Fibroblast of mammary gland (primary cell): ENCODE measurements around the gene ARHGAP6.

ENCODE experiments used
- DNase-seq: peaks from one replicate; pipeline ENCODE4 v3.0.0-alpha.2; 2010; ENCODE audit warnings: low read depth
- H3K4me3 ChIP-seq: 2 replicates; pipeline ENCODE4 v1.5.1; 2011; ENCODE audit warnings: low read depth, mild to moderate bottlenecking, low read length, moderate library complexity; ENCODE audit not compliant: control insufficient read depth
- TF ChIP-seq, protein P1 (sequence below): conservative IDR thresholded peaks from 2 replicates; pipeline ENCODE4 v1.5.1; 2011; ENCODE audit warnings: low read depth, low read length, inconsistent platforms; ENCODE audit not compliant: control insufficient read depth, insufficient read depth

The ARHGAP6 gene

DNA sequence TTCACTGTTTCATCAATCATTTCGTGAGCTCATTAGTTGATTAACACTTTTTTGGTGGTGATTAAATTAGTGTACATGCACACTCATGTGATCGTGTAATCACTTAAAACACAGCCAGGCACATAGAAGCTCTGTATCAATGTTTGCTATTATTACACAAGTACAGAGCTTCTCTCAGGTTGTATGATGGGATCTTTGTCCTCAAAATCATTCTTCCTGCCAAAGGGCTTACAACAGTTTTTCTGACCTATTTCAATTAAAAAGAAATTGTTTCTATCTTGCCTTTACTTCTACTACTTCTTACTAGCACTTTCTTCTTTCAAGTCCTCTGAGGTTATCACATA lies 227.4 kb downstream of the ARHGAP6 start:
- H3K4me3 ChIP-seq, result no peak overlapping the region
- no peak for DNase-seq
- TF ChIP-seq, protein P1, sequence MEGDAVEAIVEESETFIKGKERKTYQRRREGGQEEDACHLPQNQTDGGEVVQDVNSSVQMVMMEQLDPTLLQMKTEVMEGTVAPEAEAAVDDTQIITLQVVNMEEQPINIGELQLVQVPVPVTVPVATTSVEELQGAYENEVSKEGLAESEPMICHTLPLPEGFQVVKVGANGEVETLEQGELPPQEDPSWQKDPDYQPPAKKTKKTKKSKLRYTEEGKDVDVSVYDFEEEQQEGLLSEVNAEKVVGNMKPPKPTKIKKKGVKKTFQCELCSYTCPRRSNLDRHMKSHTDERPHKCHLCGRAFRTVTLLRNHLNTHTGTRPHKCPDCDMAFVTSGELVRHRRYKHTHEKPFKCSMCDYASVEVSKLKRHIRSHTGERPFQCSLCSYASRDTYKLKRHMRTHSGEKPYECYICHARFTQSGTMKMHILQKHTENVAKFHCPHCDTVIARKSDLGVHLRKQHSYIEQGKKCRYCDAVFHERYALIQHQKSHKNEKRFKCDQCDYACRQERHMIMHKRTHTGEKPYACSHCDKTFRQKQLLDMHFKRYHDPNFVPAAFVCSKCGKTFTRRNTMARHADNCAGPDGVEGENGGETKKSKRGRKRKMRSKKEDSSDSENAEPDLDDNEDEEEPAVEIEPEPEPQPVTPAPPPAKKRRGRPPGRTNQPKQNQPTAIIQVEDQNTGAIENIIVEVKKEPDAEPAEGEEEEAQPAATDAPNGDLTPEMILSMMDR, result no peak

DNA sequence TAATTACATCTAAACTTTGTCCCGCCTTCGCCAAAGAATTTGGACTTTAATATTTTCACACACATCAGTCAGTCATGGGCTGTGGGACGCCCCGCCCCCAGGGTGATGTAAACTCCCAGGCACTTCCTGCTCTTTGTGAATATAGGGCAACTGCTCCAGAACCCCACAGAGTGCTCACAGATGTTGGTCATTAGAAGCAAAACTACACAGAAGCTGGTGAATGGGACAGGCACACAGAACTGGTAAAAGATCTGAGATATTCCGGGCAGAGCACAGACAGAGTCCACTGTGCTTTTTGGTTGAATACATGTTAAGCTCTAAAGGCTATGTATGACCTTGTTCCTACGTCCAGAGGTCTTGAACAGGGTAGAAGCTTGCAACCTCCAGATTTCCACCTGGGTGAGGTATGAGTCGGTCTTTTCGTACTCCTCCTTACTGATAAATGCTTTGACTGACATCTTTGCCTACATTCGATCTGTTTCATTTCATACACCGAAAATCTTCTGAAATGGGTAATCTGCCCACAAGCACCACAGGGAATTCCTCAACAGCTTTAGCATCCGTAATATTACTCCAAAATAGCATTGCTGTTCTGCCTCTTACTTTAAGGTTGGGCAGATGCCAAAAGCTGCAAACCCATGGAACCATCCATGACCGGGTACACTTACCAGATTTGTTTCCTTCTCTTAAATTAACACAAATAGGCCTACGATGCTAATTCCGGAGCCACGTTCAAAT lies 227.9 kb downstream of the ARHGAP6 start:
- no peak overlapping the region for H3K4me3 ChIP-seq
- TF ChIP-seq, protein P1, result no peak
- DNase-seq, result peak; percentile 78

DNA sequence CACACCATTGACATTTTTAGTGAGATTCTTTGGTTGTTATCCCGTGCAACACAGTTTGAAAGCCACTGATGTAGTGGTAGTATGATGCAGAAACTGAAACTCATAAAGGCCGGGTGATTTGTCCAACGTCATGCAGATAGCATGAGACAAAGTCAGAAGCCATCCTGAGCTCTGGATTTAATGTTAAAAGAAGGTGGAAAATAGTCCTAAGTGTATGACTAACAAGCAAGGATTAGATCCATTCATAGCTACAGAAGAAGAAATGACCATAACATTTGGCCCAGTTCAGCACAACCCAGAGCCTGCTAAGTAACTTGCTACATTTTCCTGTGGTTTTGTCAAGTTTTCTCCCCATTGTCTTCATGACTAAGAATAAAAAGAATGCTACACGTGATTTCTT lies 230.2 kb downstream of the ARHGAP6 start:
- TF ChIP-seq, protein P1, result no peak
- DNase-seq, result peak; percentile 92
- H3K4me3 ChIP-seq, result no peak overlapping the region

DNA sequence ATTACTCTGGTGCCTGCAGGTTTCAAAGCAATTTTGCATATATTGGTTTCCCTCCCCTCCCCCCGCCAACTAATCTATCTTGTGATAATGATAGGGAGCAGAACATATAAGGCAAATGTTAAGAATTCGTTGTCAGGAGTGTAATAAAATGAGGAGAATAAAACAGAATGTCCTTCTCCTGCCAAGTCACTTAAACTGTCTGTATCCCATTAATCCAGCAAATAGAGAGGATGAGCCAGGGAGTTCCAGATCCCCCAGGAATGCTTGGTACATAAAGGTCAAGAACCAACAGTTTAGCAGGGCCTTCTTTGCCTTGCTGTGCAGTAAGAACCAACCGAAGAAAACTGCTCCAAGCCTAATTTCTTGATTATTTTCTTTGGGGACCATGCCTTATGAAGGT lies 231.1 kb downstream of the ARHGAP6 start:
- DNase-seq, result peak; percentile 33
- no peak overlapping the region for H3K4me3 ChIP-seq
- TF ChIP-seq, protein P1, result no peak

DNA sequence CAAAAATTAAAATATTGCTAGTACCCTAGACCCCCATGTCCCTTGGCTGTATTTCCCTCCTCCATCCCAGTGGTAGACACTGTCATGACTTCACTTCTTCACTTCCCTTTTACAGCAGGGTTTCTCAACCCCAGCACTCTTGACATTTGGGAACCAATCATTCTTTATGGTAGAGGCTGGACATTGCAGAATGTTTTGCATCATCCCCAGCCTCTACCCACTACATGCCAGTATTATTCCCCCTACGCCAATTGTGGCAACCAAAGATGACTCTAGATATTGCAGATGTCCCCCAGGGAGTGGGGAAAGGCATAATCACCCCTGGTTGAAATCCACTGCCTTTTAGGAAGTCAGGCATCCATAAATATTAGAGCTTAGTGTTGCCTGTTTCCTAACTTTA lies 233.9 kb downstream of the ARHGAP6 start:
- no peak overlapping the region for H3K4me3 ChIP-seq
- TF ChIP-seq, protein P1, result no peak
- DNase-seq, result peak; percentile 31

DNA sequence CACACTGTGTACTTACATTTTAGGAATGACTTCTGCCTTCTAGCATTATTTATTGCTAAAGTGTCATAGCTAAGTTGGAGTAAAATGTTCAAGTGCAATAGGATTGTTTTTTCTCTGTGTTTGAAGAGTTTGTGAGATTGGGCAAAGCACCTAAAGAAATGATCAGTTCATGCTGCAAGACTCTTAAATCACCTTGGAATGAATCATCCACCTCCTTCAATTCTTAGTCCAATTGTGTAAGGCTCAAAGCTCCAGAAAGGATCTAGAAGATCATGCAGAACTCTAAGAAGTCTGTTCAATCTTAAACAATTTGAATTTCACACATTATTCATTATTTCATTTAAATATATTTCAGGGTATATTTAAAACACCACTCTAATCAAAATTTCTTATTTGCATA lies 235.4 kb downstream of the ARHGAP6 start:
- DNase-seq, result peak; percentile 54
- TF ChIP-seq, protein P1, result no peak
- no peak overlapping the region for H3K4me3 ChIP-seq
